CD14-positive monocyte (primary cell): ENCODE measurements around the gene SLK. TPM values are rescaled to one million over a fixed set of nuclear protein-coding genes. Genes with fewer than 3 reads are reported as not detected.

Experiments used
- DNase-seq, 3 donors: peaks; one replicate each; pipeline ENCODE4 v3.0.0-alpha.2; 2011 to 2022
- H2AFZ ChIP-seq: 2 replicates; pipeline ENCODE4 v1.6.0; 2012; ENCODE audit warnings: mild to moderate bottlenecking, low read depth, low read length, inconsistent platforms; ENCODE audit not compliant: insufficient read depth, poor library complexity, severe bottlenecking
- H3K27ac ChIP-seq, 2 donors: 1 replicate in 1 of 2; 2 replicates in 1 of 2; pipeline ENCODE4 v1.5.1; 2012 to 2013; ENCODE audit warnings: low read length in 2 of 2, control low read depth in 1 of 2, inconsistent platforms in 1 of 2, low read depth in 1 of 2, mild to moderate bottlenecking in 1 of 2
- H3K27me3 ChIP-seq, 2 donors: one replicate each; pipeline versions ENCODE4 v1.6.0 to v1.6.1; 2011 to 2013; ENCODE audit warnings: low read length in 2 of 2; ENCODE audit not compliant: control insufficient read depth in 2 of 2, insufficient read depth in 2 of 2
- H3K36me3 ChIP-seq, 2 donors: replicated peaks in 1 of 2; 1 replicate in 1 of 2; 2 replicates in 1 of 2; pipeline versions ENCODE4 v1.5.1 to v1.6.1; 2012 to 2013; ENCODE audit warnings: low read length in 2 of 2, control low read depth in 1 of 2, inconsistent platforms in 1 of 2, mild to moderate bottlenecking in 1 of 2; ENCODE audit not compliant: insufficient read depth in 2 of 2, control insufficient read depth in 1 of 2
- H3K4me1 ChIP-seq, 2 donors: 1 replicate in 1 of 2; 2 replicates in 1 of 2; pipeline versions ENCODE4 v1.5.1 to v1.6.1; 2012 to 2013; ENCODE audit warnings: low read length in 2 of 2, control low read depth in 1 of 2, inconsistent platforms in 1 of 2, mild to moderate bottlenecking in 1 of 2, moderate library complexity in 1 of 2; ENCODE audit not compliant: insufficient read depth in 2 of 2, control insufficient read depth in 1 of 2
- H3K4me2 ChIP-seq: replicated peaks from 2 replicates; pipeline ENCODE3; 2012; ENCODE audit warnings: low read length, moderate library complexity, mild to moderate bottlenecking; ENCODE audit not compliant: poor library complexity, severe bottlenecking; ENCODE audit errors: extremely low read depth
- H3K4me3 ChIP-seq, 3 experiments: fragments of 200-600 bp in 1 of 3; sonication (generic) in 1 of 3; replicated peaks in 1 of 3; 1 replicate in 2 of 3; 2 replicates in 1 of 3; pipeline ENCODE4 v1.5.1; 2011 to 2013; ENCODE audit warnings: low read length in 3 of 3, mild to moderate bottlenecking in 3 of 3, control low read depth in 2 of 3, low read depth in 2 of 3, inconsistent platforms in 1 of 3, moderate library complexity in 1 of 3
- H3K79me2 ChIP-seq: 2 replicates; pipeline ENCODE4 v1.6.0; 2012; ENCODE audit warnings: mild to moderate bottlenecking, control low read depth, inconsistent platforms, low read length, moderate library complexity; ENCODE audit not compliant: insufficient read depth
- H3K9ac ChIP-seq: 2 replicates; pipeline ENCODE4 v1.6.0; 2017; ENCODE audit warnings: low read length, mild to moderate bottlenecking; ENCODE audit not compliant: insufficient read depth, poor library complexity, severe bottlenecking
- H3K9me3 ChIP-seq, 2 donors: replicated peaks in 1 of 2; 1 replicate in 1 of 2; 2 replicates in 1 of 2; pipeline versions ENCODE4 v1.5.1 to v1.6.1; 2012 to 2013; ENCODE audit warnings: low read length in 2 of 2, control low read depth in 1 of 2; ENCODE audit not compliant: control insufficient read depth in 1 of 2, insufficient read depth in 1 of 2
- H4K20me1 ChIP-seq: 2 replicates; pipeline ENCODE4 v1.6.0; 2012; ENCODE audit warnings: mild to moderate bottlenecking, low read length, control low read depth, moderate library complexity; ENCODE audit not compliant: insufficient read depth
- H3K27ac Mint-ChIP-seq, 7 donors: one replicate each; pipeline ENCODE4 v1.8.0; 2020; ENCODE audit warnings: mild to moderate bottlenecking in 7 of 7, mixed read lengths in 7 of 7, moderate library complexity in 6 of 7, inconsistent platforms in 2 of 7
- H3K27me3 Mint-ChIP-seq, 3 donors: one replicate each; pipeline ENCODE4 v1.8.0; 2021 to 2022; ENCODE audit warnings: low read depth in 3 of 3, mild to moderate bottlenecking in 3 of 3, mixed read lengths in 3 of 3, moderate library complexity in 3 of 3, inconsistent platforms in 1 of 3
- H3K36me3 Mint-ChIP-seq, 2 donors: one replicate each; pipeline ENCODE4 v1.8.0; 2020; ENCODE audit warnings: mixed read lengths in 2 of 2, inconsistent platforms in 1 of 2, mild to moderate bottlenecking in 1 of 2
- H3K4me1 Mint-ChIP-seq: one replicate; pipeline ENCODE4 v1.8.0; 2020; ENCODE audit warnings: mild to moderate bottlenecking, mixed read lengths
- H3K4me3 Mint-ChIP-seq, 2 donors: one replicate each; pipeline ENCODE4 v1.8.0; 2020; ENCODE audit warnings: mild to moderate bottlenecking in 2 of 2, mixed read lengths in 2 of 2, moderate library complexity in 1 of 2
- H3K9me3 Mint-ChIP-seq, 7 donors: one replicate each; pipeline ENCODE4 v1.8.0; 2020 to 2022; ENCODE audit warnings: mixed read lengths in 7 of 7, mild to moderate bottlenecking in 6 of 7, moderate library complexity in 6 of 7, inconsistent platforms in 2 of 7
- CTCF ChIP-seq: fragments of 200-600 bp; IDR thresholded peaks from one replicate; pipeline ENCODE4 v1.8.0; 2022; ENCODE audit warnings: antibody characterized with exemption, mild to moderate bottlenecking
- WGBS: methylation state at CpG from one replicate; pipeline ENCODE4 v1.1.5; 2013; ENCODE audit warnings: missing lambda C conversion rate; ENCODE audit not compliant: insufficient coverage; 5-methylcytosine and 5-hydroxymethylcytosine counted together
- intact Hi-C, 2 donors: fragments of 100-400 bp; cut with micrococcal nuclease; formaldehyde crosslinking; loops; one replicate each; pipeline versions ENCODE4 v1.15.0 to v1.15.1; 2023
- polyA plus RNA-seq, 3 donors: library from polyadenylated mRNA; depleted of rRNA in 1 of 3; unstranded in 2 of 3; stranded (reverse) in 1 of 3; fragments of 300-500 nt in 2 of 3; fragments of >200 nt in 1 of 3; fragmentation: Illumina TruSeq in 2 of 3; gene quantifications; 1 replicate in 2 of 3; 2 replicates in 1 of 3; pipeline ENCODE4 v1.2.3, GENCODE V29; 2012 to 2021

SLK gene
- polyA plus RNA-seq, 3 donors: 2.9 to 6.5 (median 4.4) TPM

GRCh38 chr10:104028823-104029520, 62.0 kb downstream of the SLK start:
- peaks cover 0 to 2% (median 0%) of the 10 kb centered on the region in 3 donors for H3K27me3 Mint-ChIP-seq
- H3K9me3 Mint-ChIP-seq: no peaks in the 10 kb centered on the region
- no peak overlapping the region for H3K4me3 Mint-ChIP-seq
- H3K4me1 Mint-ChIP-seq: peaks cover 14% of the 10 kb centered on the region
- Histone ChIP-seq H3K4me2 (no peak overlapping the region), H3K9me3 (no peaks in the 10 kb centered on the region), H3K79me2 (no peaks in the 10 kb centered on the region), H3K4me1 (peaks cover 0 to 8% of the 10 kb centered on the region in 2 donors), H3K27ac (no peak overlapping the region), H3K9ac (no peak overlapping the region), H3K27me3 (no peaks in the 10 kb centered on the region), H3K4me3 (no peak overlapping the region), H2AFZ (no peak overlapping the region), H3K36me3 (peaks cover 48 to 85% of the 10 kb centered on the region in 2 donors), H4K20me1 (no peaks in the 10 kb centered on the region)
- intact Hi-C loops: no loop called here
- no peak for TF ChIP-seq CTCF
- no peak for DNase-seq
- H3K27ac Mint-ChIP-seq: no peak overlapping the region
- H3K36me3 Mint-ChIP-seq: peaks cover 55 to 70% of the 10 kb centered on the region in 2 donors
- 100% methylated on average over 2 of the region's 4 CpGs for WGBS

- peaks cover 0 to 8% of the 10 kb centered on the region in 2 donors for H3K4me1 ChIP-seq
- no peaks in the 10 kb centered on the region for H3K27me3 ChIP-seq
- intact Hi-C loops: no loop called here
- no peak for TF ChIP-seq CTCF
- H3K79me2 ChIP-seq: no peaks in the 10 kb centered on the region
- H3K9me3 ChIP-seq: no peaks in the 10 kb centered on the region
- H3K9me3 Mint-ChIP-seq: no peaks in the 10 kb centered on the region
- DNase-seq: no peak
- H3K36me3 ChIP-seq: peaks cover 43 to 79% of the 10 kb centered on the region in 2 donors
- H3K4me3 Mint-ChIP-seq: no peak overlapping the region
- peaks cover 0 to under 1% (median 0%) of the 10 kb centered on the region in 3 donors for H3K27me3 Mint-ChIP-seq
- H3K9ac ChIP-seq: no peak overlapping the region
- no peaks in the 10 kb centered on the region for H4K20me1 ChIP-seq
- H3K27ac Mint-ChIP-seq: peak overlapping the region in 1 of 7 donors; percentile 18
- WGBS: 100% methylated on average over 3 of the region's 6 CpGs
- no peak overlapping the region for H3K4me2 ChIP-seq
- H3K36me3 Mint-ChIP-seq: peaks cover 49 to 65% of the 10 kb centered on the region in 2 donors
- peaks cover 14% of the 10 kb centered on the region for H3K4me1 Mint-ChIP-seq
- no peak overlapping the region for H3K4me3 ChIP-seq
- no peak overlapping the region for H2AFZ ChIP-seq
- no peak overlapping the region for H3K27ac ChIP-seq
Measured at GRCh38 chr10:104029521-104029860, 62.6 kb downstream of the SLK start.
